Left cardiac atrium (tissue), 4 donors: ENCODE results near the gene TNFSF13B. TPM values are rescaled to one million over a fixed set of nuclear protein-coding genes. Genes with fewer than 3 reads are reported as not detected.
"Not testable (repeated sequence)": the region's sequence is repeated elsewhere in the genome, so short reads cannot be mapped to it uniquely, and the experiment has no call there.

ENCODE experiments used
- ATAC-seq, 2 donors: fragments of 200-7000 bp; cut with Tn5 transposase; one replicate each; pipeline ENCODE4 v1.9.1; 2020; ENCODE audit warnings: mild to moderate bottlenecking in 2 of 2, moderate library complexity in 2 of 2
- DNase-seq: peaks from one replicate; pipeline ENCODE4 v3.0.0-alpha.2; 2020
- intact Hi-C, 2 donors: fragments of 100-400 bp; cut with DNase I; formaldehyde crosslinking; loops; one replicate each; pipeline versions ENCODE4 v1.14.1 to v1.15.1; 2022 to 2023
- long read RNA-seq: library from polyadenylated mRNA; unstranded; transcript quantifications from one replicate; pipeline ENCODE4 v2.0.0, GENCODE V29; 2021
- total RNA-seq, 2 donors: library from RNA; stranded (reverse); fragmentation: NEBNext Ultra II Directional; extraction: Animal tissue kit (Norgen Biotek cat#: 25700); gene quantifications; one replicate each; pipeline ENCODE4 v1.2.1, GENCODE V29; 2021
- donor health status: DM: no; HTN: yes; CAD: no.
- donor health status: DM: no; HTN: yes; CAD: no; lungs with severe emphysema.
- donor health status: DM: yes; HTN: yes; CAD: no.
- donor health status: Dilated cardiomyopathy.

Gene TNFSF13B
- total RNA-seq, result 1 to 10 TPM; 1.9 to 5.9 TPM
- long read RNA-seq, partial matches to known transcripts, result 0 of 1 reads
- long read RNA-seq, other reads (novel, unspliced or antisense), result 0 of 1 reads

- peak; percentile 30 for DNase-seq
- peak; percentile 76 to 82 for ATAC-seq
- intact Hi-C loops, result no loop called here
These were observed at the start of gene TNFSF13B for GRCh38 chr13:108269601-108270328. TNFSF13B (plus strand) TSS chr13:108269718; CDS start chr13:108269896, 178 bp downstream.

- DNase-seq, result no peak
- intact Hi-C loops, result no loop called here
- ATAC-seq, result no peak
These were observed 49.5 kb upstream of the TNFSF13B start for GRCh38 chr13:108220041-108220440.

GRCh38 chr13:108223687-108224503 is 45.6 kb upstream of the TNFSF13B start:
- intact Hi-C loops, result no loop called here
- no peak for ATAC-seq
- no peak for DNase-seq

- intact Hi-C loops, result loop anchor here in 1 of 2 donors (5.0 kb wide), 1 partner anchor 667 kb away; no protein-coding TSS in a partner anchor
- DNase-seq, result no peak
- ATAC-seq, result no peak
These were observed 44.1 kb upstream of the TNFSF13B start for GRCh38 chr13:108225440-108225839.

- intact Hi-C loops, result loop anchor here in 1 of 2 donors (5.0 kb wide), 1 partner anchor 666 kb away; no protein-coding TSS in a partner anchor
- DNase-seq, result no peak
- peak in 1 of 2 donors; percentile 32 for ATAC-seq
These were observed 43.3 kb upstream of the TNFSF13B start for GRCh38 chr13:108226184-108226583.

- no peak for ATAC-seq
- DNase-seq, result no peak
- intact Hi-C loops, result loop anchor here in 1 of 2 donors (5.0 kb wide), 1 partner anchor 665 kb away; no protein-coding TSS in a partner anchor
These were observed 41.8 kb upstream of the TNFSF13B start for GRCh38 chr13:108227651-108228272.

- ATAC-seq (no peak), DNase-seq (no peak)
- intact Hi-C loops, result no loop called here
These were observed 39.1 kb upstream of the TNFSF13B start for GRCh38 chr13:108230377-108230776.

- no peak for DNase-seq
- ATAC-seq, result no peak
- intact Hi-C loops, result no loop called here
These were observed 20.4 kb upstream of the TNFSF13B start for GRCh38 chr13:108249150-108249549.

GRCh38 chr13:108257248-108257647 is 12.3 kb upstream of the TNFSF13B start:
- intact Hi-C loops, result no loop called here
- ATAC-seq, result no peak
- no peak for DNase-seq

GRCh38 chr13:108263621-108264355 is 5.7 kb upstream of the TNFSF13B start:
- ATAC-seq (no peak), DNase-seq (no peak)
- intact Hi-C loops, result no loop called here

GRCh38 chr13:108266321-108266990 is 3.1 kb upstream of the TNFSF13B start:
- ATAC-seq (no peak), DNase-seq (no peak)
- intact Hi-C loops, result no loop called here

- ATAC-seq, result no peak
- intact Hi-C loops, result no loop called here
- no peak for DNase-seq
These were observed 2.2 kb upstream of the TNFSF13B start for GRCh38 chr13:108267347-108267746.

- ATAC-seq, intact Hi-C loops: not testable (repeated sequence)
These were observed 1.7 kb upstream of the TNFSF13B start for GRCh38 chr13:108267855-108268254.

GRCh38 chr13:108268466-108269112 is 929 bp upstream of the TNFSF13B start:
- DNase-seq (no peak), ATAC-seq (no peak)
- intact Hi-C loops, result no loop called here

More at GRCh38 chr13:108267855-108268254, 1.7 kb upstream of the TNFSF13B start:
- not testable (repeated sequence) for DNase-seq

GRCh38 chr13:108270442-108270841 is 924 bp downstream of the TNFSF13B start:
- no peak for DNase-seq
- peak; percentile 20 to 25 for ATAC-seq
- intact Hi-C loops, result no loop called here

GRCh38 chr13:108272333-108272732 is 2.8 kb downstream of the TNFSF13B start:
- ATAC-seq (no peak), DNase-seq (no peak)
- intact Hi-C loops, result no loop called here

GRCh38 chr13:108273429-108274118 is 4.1 kb downstream of the TNFSF13B start:
- intact Hi-C loops, result no loop called here
- ATAC-seq (no peak), DNase-seq (no peak)
